C4-2B (cell line): ENCODE data around the gene RFXANK.

ENCODE experiments used
- H3K27ac ChIP-seq: fragments of 450-650 bp; 2 replicates; pipeline ENCODE4 v1.5.1; 2017
- ZFX ChIP-seq: fragments of 450-650 bp; IDR thresholded peaks from 2 replicates; pipeline ENCODE4 v1.6.1; 2017
- TF ChIP-seq, protein P1 (sequence below): fragments of 450-650 bp; conservative IDR thresholded peaks from 2 replicates; pipeline ENCODE4 v1.5.1; 2017; ENCODE audit warnings: mild to moderate bottlenecking

The RFXANK gene

DNA sequence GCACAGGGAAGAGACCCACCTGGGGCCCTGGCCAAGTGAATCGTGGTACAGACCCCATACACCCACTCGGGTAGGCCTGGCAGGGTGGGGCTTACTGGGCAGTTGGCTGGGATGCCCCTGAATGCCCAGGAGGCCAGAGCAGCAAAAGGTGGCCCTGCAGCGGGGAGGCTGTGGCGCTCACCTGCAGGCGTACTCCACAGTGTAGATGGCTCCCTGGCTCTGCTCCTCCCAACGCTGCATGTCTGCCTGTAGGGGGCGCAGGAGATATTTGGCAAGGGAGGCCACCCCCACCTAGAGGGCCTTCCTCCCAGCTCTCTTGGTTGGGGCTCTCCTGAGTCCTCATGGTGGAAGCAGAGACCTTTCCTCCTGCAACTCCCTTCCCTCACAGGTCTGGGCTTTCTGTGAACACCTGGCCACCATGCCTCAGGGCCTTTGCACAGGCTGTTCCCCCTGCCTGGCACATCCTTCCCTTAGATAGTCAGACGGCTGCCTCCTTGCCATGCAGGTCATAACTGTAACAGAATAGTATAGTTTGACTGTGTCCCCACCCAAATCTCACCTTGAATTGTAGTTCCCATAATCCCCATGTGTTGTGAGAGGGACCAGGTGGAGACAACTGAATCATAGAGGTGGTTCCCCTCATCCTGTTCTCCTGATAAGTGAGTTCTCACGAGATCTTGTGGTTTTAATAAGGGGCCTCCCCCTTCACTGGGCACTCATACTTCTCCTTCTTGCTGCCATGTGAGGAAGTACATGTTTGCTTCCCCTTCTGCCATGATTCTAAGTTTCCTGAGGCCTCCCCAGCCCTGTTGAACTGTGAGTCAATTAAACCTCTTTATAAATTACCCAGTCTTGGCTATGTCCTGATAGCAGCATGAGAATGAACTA, 6.0 kb upstream of the RFXANK start:
- TF ChIP-seq, protein P1, sequence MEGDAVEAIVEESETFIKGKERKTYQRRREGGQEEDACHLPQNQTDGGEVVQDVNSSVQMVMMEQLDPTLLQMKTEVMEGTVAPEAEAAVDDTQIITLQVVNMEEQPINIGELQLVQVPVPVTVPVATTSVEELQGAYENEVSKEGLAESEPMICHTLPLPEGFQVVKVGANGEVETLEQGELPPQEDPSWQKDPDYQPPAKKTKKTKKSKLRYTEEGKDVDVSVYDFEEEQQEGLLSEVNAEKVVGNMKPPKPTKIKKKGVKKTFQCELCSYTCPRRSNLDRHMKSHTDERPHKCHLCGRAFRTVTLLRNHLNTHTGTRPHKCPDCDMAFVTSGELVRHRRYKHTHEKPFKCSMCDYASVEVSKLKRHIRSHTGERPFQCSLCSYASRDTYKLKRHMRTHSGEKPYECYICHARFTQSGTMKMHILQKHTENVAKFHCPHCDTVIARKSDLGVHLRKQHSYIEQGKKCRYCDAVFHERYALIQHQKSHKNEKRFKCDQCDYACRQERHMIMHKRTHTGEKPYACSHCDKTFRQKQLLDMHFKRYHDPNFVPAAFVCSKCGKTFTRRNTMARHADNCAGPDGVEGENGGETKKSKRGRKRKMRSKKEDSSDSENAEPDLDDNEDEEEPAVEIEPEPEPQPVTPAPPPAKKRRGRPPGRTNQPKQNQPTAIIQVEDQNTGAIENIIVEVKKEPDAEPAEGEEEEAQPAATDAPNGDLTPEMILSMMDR: peak; percentile 84
- no peak for TF ChIP-seq ZFX
- H3K27ac ChIP-seq: no peak overlapping the region

DNA sequence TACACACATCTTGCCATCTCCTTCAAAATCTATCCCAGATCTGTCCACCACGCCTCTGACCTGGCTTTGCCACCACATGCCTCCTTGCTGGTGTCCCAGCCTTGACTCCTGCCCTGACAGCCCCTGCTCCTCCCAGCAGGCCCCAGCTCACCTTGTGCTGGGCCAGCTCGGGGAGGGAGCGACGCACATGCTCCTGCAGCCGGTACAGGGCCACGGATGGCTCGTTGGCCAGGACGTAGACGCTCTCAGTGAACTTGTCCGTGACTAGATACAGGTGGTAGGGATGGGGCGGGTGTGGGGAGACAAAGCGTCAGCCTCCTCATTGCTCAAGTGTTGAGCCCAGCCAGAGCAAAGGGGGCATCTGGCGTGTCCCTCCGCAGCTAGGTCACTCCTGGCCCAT, 5.3 kb upstream of the RFXANK start:
- H3K27ac ChIP-seq: no peak overlapping the region

DNA sequence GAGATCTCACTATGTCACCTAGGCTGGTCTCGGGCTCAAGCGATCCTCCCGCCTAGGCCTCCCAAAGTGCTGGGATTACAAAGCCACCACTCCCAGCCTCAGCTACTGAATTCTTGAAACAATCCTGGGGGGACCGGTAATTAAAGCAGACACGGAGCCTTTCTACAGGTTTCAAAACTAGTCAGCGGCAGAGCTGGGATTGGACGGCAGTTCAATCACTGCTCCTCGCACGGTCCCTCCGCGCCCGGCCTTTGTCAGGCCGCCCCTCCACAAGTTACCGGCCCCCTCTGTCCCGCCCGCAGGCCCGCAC, 335 bp upstream of the RFXANK start:
- TF ChIP-seq, protein P1: no peak
- peak; percentile 20; the same call in 1 of the 2 replicates for TF ChIP-seq ZFX
- peak overlapping the region; percentile 91 for H3K27ac ChIP-seq

More for the DNA sequence above, 5.3 kb upstream of the RFXANK start:
- TF ChIP-seq, protein P1: no peak
- no peak for TF ChIP-seq ZFX

DNA sequence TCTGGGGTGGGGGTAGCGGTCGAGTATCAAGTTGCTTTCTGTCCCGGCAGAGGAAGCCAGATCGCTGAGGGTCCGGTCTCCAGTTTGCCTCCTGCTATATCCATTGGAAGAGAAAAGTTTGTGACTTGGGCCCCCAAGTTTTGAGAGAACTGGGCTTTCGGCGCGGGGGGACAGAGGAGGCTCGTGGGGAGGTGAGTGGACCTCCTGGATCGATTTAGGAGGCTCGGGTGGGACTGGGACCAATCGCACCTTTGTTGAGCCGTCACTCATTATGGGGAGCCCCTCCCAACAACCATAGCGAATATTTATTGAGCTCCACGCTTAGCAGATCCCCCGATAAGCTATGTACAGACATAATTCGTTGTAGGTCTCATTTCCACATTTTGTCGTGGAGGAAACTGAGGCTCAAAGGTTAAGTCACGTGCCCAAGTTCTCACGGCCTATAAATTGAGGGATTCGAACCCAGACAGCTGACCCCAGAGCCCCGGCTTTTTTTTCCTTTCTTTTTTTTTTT, 909 bp downstream of the RFXANK start:
- peak overlapping the region; percentile 91 for H3K27ac ChIP-seq
- TF ChIP-seq ZFX: no peak
- TF ChIP-seq, protein P1: no peak

DNA sequence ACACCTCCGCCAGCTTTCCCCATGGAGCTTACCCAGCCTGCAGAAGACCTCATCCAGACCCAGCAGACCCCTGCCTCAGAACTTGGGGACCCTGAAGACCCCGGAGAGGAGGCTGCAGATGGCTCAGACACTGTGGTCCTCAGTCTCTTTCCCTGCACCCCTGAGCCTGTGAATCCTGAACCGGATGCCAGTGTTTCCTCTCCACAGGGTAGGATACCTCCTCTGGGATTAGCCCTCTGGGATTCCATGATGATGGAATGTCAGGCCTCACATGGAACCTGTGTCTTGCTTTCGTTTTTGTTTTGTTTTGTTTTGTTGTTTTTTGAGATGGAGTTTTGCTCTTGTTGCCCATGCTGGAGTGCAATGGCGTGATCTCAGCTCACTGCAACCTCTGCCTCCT, 1.9 kb downstream of the RFXANK start:
- no peak overlapping the region; the same call in 1 of the 2 replicates for H3K27ac ChIP-seq
- TF ChIP-seq, protein P1: no peak
- TF ChIP-seq ZFX: no peak

DNA sequence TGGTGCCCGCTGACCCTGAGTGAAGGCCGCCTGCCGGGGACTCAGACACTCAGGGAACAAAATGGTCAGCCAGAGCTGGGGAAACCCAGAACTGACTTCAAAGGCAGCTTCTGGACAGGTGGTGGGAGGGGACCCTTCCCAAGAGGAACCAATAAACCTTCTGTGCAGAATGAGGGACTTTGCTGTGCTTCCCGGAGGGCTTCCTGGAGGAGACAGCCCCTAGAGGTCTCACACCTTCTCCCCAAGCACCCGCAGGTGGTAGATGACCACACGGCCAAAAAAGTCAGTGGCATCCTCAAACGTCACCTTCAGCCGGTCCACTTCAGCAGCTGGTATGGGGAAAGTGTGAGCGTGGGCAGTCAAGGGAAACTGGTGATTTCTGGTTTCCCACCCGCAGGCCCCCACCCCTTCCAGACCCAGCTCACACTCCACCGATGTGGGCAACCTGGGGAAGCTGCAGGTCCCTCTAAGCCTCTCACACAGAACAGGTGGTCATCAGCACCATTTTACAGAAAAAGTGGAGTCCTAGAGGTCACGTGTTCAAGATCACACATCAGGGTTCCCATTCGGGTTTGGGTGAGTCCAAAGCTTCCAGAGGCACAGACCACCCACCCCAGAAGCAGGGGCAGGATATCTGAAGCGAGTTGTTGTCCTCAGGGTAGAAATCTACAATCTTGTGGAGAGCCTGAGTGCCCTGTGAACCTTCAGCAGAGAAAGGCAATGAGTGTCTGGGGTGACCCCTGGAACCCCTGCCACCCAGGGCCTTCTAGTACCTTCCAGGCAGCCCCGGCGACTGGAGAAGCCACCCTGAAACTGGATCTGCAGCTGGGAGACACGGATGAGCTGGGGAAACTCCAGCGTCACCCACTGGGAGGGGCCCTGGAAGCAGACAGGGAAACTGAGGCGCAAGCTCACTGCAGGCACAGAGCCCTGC, 9.9 kb downstream of the RFXANK start:
- TF ChIP-seq ZFX: no peak
- TF ChIP-seq, protein P1: no peak
- H3K27ac ChIP-seq: peak overlapping the region; percentile 87

DNA sequence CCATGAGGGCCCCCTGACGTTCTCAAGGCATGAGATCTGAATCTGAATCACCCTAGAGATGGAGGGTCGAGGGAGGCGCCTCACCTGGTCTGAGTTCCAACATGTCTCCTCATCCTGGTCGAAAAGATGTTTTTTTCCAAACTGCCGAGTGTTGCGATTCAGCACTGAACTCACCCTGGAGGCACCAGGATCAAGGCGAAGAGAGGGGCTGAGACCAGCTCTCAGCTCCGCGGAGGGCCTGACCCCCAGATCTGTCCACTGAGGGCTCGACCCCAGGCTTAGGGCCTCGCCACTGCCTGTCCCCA, 10.6 kb downstream of the RFXANK start:
- TF ChIP-seq ZFX: no peak
- TF ChIP-seq, protein P1: no peak
- peak overlapping the region; percentile 87 for H3K27ac ChIP-seq
